ENCODE data around the gene CUL7.
"Not testable (repeated sequence)": the region's sequence is repeated elsewhere in the genome, so short reads cannot be mapped to it uniquely, and the experiment has no call there.

DNA sequence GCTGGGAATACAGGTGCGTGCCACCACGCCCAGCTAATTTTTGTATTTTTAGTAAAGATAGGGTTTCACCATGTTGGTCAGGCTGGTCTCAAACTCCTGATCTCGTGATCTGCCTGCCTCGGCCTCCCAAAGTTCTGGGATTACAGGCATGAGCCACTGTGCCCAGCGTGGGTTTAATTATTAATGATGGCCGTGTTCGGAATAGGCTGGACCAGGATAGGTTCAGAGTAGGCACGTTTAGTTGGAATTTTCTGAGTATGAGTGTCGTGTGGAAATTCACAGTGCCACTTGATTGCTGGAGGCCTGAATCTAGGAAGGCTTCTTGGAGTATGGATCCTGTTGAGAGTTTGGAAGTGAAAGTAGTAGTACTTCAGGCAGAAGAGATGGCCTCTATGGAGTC is 55.4 kb downstream of the CUL7 start:
- not testable (repeated sequence) for TF ChIP-seq RAD21 (IDR thresholded peaks at IDR 0.05; ENCODE audit: low read depth); POLR2A (IDR thresholded peaks at IDR 0.05; ENCODE audit: borderline replicate concordance, extremely low read depth, insufficient read depth, insufficient read length); ZNF274 (IDR thresholded peaks at IDR 0.05; ENCODE audit: low read depth, low read length); ELF1 (IDR thresholded peaks at IDR 0.05; ENCODE audit: borderline replicate concordance, low read depth); POLR2AphosphoS5 (IDR thresholded peaks at IDR 0.05; ENCODE audit: low read depth, low read length); YY1 (IDR thresholded peaks at IDR 0.05; ENCODE audit: extremely low read depth, insufficient replicate concordance, low read depth, low read length); CEBPB (IDR thresholded peaks at IDR 0.05; ENCODE audit: low read depth); JUND (IDR thresholded peaks at IDR 0.05); EZH2phosphoT487 (IDR thresholded peaks at IDR 0.05; ENCODE audit: borderline replicate concordance); SRF (IDR thresholded peaks at IDR 0.05; ENCODE audit: low read depth); CBX3 (IDR thresholded peaks at IDR 0.05; ENCODE audit: low read depth); ZBTB33 (IDR thresholded peaks at IDR 0.05; ENCODE audit: extremely low read depth, insufficient replicate concordance, low read length)
- TF ChIP-seq, protein P1, sequence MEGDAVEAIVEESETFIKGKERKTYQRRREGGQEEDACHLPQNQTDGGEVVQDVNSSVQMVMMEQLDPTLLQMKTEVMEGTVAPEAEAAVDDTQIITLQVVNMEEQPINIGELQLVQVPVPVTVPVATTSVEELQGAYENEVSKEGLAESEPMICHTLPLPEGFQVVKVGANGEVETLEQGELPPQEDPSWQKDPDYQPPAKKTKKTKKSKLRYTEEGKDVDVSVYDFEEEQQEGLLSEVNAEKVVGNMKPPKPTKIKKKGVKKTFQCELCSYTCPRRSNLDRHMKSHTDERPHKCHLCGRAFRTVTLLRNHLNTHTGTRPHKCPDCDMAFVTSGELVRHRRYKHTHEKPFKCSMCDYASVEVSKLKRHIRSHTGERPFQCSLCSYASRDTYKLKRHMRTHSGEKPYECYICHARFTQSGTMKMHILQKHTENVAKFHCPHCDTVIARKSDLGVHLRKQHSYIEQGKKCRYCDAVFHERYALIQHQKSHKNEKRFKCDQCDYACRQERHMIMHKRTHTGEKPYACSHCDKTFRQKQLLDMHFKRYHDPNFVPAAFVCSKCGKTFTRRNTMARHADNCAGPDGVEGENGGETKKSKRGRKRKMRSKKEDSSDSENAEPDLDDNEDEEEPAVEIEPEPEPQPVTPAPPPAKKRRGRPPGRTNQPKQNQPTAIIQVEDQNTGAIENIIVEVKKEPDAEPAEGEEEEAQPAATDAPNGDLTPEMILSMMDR (IDR thresholded peaks at IDR 0.05 in 2 of 3, conservative IDR thresholded peaks at IDR 0.05 in 1 of 3; ENCODE audit: borderline replicate concordance in 1 of 3, insufficient read depth in 1 of 3, low read depth in 2 of 3, low read length in 2 of 3), result not testable (repeated sequence)

All from HCT116 (cell line).